GM15510 (cell line): ENCODE results near the gene PLXDC2.

Experiments
- POLR2A ChIP-seq: IDR thresholded peaks from 3 replicates; pipeline ENCODE4 v1.6.1; 2011; ENCODE audit warnings: borderline replicate concordance; ENCODE audit not compliant: insufficient read length; ENCODE audit errors: extremely low read depth

PLXDC2 gene

GRCh38 chr10:20288060-20288459 is 471.8 kb downstream of the PLXDC2 start:
- no peak for TF ChIP-seq POLR2A

- TF ChIP-seq POLR2A, result no peak
These were observed 473.0 kb downstream of the PLXDC2 start for GRCh38 chr10:20289070-20289828.

- no peak for TF ChIP-seq POLR2A
These were observed 482.2 kb downstream of the PLXDC2 start for GRCh38 chr10:20298417-20298816.

- no peak for TF ChIP-seq POLR2A
These were observed 483.0 kb downstream of the PLXDC2 start for GRCh38 chr10:20299034-20299736.

GRCh38 chr10:20300735-20301134 is 484.5 kb downstream of the PLXDC2 start:
- TF ChIP-seq POLR2A, result no peak

- TF ChIP-seq POLR2A, result no peak
These were observed 485.8 kb downstream of the PLXDC2 start for GRCh38 chr10:20302033-20302432.

GRCh38 chr10:20303453-20304152 is 487.4 kb downstream of the PLXDC2 start:
- TF ChIP-seq POLR2A, result no peak

GRCh38 chr10:20313665-20314064 is 497.4 kb downstream of the PLXDC2 start:
- TF ChIP-seq POLR2A, result no peak

- TF ChIP-seq POLR2A, result no peak
These were observed 498.2 kb downstream of the PLXDC2 start for GRCh38 chr10:20314431-20314830.

- no peak for TF ChIP-seq POLR2A
These were observed 511.7 kb downstream of the PLXDC2 start for GRCh38 chr10:20327954-20328353.

GRCh38 chr10:20330246-20330645 is 514.0 kb downstream of the PLXDC2 start:
- no peak for TF ChIP-seq POLR2A

GRCh38 chr10:20334559-20334958 is 518.3 kb downstream of the PLXDC2 start:
- no peak for TF ChIP-seq POLR2A
